H4 (cell line): ENCODE results near the gene CDY1. TPM values are rescaled to one million over a fixed set of nuclear protein-coding genes. Genes with fewer than 3 reads are reported as not detected.
"Not testable (repeated sequence)": the region's sequence is repeated elsewhere in the genome, so short reads cannot be mapped to it uniquely, and the experiment has no call there.

Experiments
- DNase-seq: peaks from one replicate; pipeline ENCODE4 v3.0.0-alpha.2; 2015; ENCODE audit warnings: low spot score
- total RNA-seq: library from RNA; depleted of rRNA; stranded (reverse); fragments of >200 nt; shearing (Covaris generic); gene quantifications from 2 replicates; pipeline ENCODE4 v1.2.3, GENCODE V29; 2014; rRNA removed

CDY1 gene
- total RNA-seq: not detected in 2 replicates

- DNase-seq: not testable (repeated sequence)
Measured at GRCh38 chrY:25621817-25622216, at the start of gene CDY1. Gene CDY1, plus strand, starts transcription at chrY:25622117. Its CDS starts 326 bp downstream, at chrY:25622443.

- DNase-seq: not testable (repeated sequence)
Measured at GRCh38 chrY:25593336-25593735, 28.6 kb upstream of the CDY1 start.

DNA sequence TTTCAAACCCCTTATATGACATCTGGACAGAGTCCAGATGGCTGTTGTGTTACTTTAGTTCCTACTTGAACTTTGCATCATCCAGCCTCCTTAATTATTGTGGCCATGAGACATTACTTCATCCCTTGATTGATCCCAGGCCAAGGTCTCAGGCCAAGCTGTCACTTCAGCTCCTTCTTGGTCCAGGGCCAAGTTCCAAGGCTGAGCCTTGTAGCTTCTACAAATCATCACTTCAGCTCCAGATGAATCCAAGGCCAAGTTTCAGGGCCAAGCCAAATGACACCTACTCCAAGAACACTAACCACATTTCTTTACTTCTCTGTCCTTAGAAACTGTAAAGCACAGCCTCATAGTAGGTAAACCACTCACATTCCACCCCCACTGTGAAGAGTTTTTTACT is 1.7 kb upstream of the CDY1 start:
- not testable (repeated sequence) for DNase-seq

- not testable (repeated sequence) for DNase-seq
Measured at GRCh38 chrY:25626524-25626923, 4.6 kb downstream of the CDY1 start.

- DNase-seq: not testable (repeated sequence)
Measured at GRCh38 chrY:25630383-25631112, 8.6 kb downstream of the CDY1 start.

DNA sequence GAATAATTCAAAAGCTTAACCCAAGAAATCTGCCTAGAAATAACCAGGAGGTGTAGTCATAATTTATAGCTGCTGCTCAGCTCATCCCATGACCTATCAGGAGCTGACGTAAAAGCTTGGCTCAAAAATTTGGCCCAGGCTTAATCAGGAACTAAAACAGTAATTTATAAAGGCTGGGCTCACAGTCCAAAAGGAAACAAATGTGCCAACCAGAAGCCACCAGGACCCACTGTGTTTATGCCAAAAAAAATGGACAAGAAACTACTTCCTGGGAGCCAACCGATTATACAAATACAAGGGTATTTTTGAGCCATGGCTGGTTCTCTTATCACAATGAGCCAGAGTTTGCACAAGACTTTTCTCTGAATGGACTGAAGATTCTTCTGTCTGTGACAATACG is 17.9 kb downstream of the CDY1 start:
- DNase-seq: not testable (repeated sequence)

GRCh38 chrY:25643024-25643915 is 21.4 kb downstream of the CDY1 start:
- DNase-seq: not testable (repeated sequence)
